Gastrocnemius medialis (tissue), 4 donors: ENCODE data around the gene HIGD1C.

Experiments
- CTCF ChIP-seq, 5 experiments: fragments of 450-650 bp in 3 of 5; fragments of 200-600 bp in 2 of 5; sonication (generic) in 2 of 5; IDR thresholded peaks in 4 of 5; conservative IDR thresholded peaks in 1 of 5; 1 replicate in 4 of 5; 2 replicates in 1 of 5; pipeline ENCODE4 v1.5.1; 2016 to 2019; ENCODE audit warnings: antibody characterized with exemption in 5 of 5, mild to moderate bottlenecking in 3 of 5, moderate library complexity in 3 of 5
- POLR2A ChIP-seq, 2 donors: fragments of 450-650 bp; IDR thresholded peaks; one replicate each; pipeline ENCODE4 v1.6.1; 2017; ENCODE audit warnings: antibody characterized with exemption in 2 of 2, mild to moderate bottlenecking in 2 of 2, moderate library complexity in 2 of 2

GRCh38 chr12:50949801-50950302 is 2.5 kb upstream of the HIGD1C start:
- TF ChIP-seq CTCF (IDR thresholded peaks at IDR 0.05 in 4 of 5, conservative IDR thresholded peaks at IDR 0.05 in 1 of 5) (no peak), POLR2A (IDR thresholded peaks at IDR 0.05) (no peak)
